HG02973 (cell line): ENCODE measurements around the gene GNPAT.
A peak's percentile ranks its signal among the peaks of the same experiment; 100 is the strongest.

ENCODE experiments used
- ATAC-seq: cut with Tn5 transposase; IDR thresholded peaks from one replicate; pipeline ENCODE4 v1.9.1; 2021; ENCODE audit warnings: moderate library complexity; ENCODE audit not compliant: unreplicated experiment

GNPAT gene

GRCh38 chr1:231313661-231314060, 72.6 kb downstream of the GNPAT start:
- no peak for ATAC-seq

GRCh38 chr1:231315887-231316286, 74.9 kb downstream of the GNPAT start:
- peak; percentile 81 for ATAC-seq

DNA sequence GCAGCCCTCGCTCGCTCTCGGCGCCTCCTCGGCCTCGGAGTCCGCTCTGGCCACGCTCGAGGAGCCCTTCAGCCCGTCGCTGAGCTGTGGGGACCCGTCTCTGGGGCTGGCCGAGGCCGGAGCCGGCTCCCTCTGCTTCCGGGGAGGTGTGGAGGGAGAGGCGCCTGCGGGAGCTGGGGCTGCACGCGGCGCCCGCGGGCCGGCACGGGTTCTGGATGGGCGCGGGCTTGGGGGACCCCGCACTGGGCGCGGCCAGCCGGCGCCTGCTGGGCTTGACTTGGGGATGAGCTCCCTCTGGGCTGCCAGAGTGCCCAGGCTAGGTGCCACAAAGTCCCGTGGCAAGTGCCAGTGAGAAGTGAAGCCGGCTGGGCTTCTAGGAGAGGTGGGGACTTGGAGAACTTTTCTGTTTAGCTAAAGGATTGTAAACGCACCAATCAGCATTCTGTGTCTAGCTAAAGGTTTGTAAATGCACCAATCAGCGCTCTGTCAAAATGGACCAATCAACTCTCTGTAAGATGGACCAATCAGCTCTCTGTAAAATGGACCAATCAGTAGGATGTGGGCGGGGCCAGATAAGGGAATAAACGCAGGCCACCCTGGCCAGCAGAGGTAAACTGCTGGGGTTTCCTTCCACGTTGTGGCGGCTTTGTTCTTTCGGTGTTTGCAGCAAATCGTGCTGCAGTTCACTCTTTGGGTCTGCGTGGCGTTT, 76.4 kb downstream of the GNPAT start:
- ATAC-seq, result no peak

GRCh38 chr1:231318015-231318355, 77.0 kb downstream of the GNPAT start:
- ATAC-seq, result no peak

- ATAC-seq, result no peak
Measured at GRCh38 chr1:231318568-231318967, 77.6 kb downstream of the GNPAT start.

- no peak for ATAC-seq
Measured at GRCh38 chr1:231319080-231319479, 78.1 kb downstream of the GNPAT start.

- no peak for ATAC-seq
Measured at GRCh38 chr1:231322880-231323530, 82.0 kb downstream of the GNPAT start.

GRCh38 chr1:231324660-231325059, 83.6 kb downstream of the GNPAT start:
- ATAC-seq, result no peak

- ATAC-seq, result no peak
Measured at GRCh38 chr1:231326248-231326647, 85.2 kb downstream of the GNPAT start.
